K562 (cell line): Measurements from ENCODE around the gene ZNF322. TPM values are rescaled to one million over a fixed set of nuclear protein-coding genes. Genes with fewer than 3 reads are reported as not detected.

Source experiments
- CREM ChIP-seq: IDR thresholded peaks from 2 replicates; pipeline ENCODE4 v1.6.1; 2014; ENCODE audit warnings: antibody characterized with exemption, low read depth
- CXXC5 ChIP-seq: fragments of 250-450 bp; sonication (Bioruptor Pico); IDR thresholded peaks from 2 replicates; pipeline ENCODE4 v1.8.0; 2022; ENCODE audit warnings: inconsistent platforms, mild to moderate bottlenecking, moderate library complexity
- KDM1A ChIP-seq, 2 experiments: fragments of 450-650 bp; IDR thresholded peaks; 2 replicates each; pipeline ENCODE4 v1.6.1; 2016; ENCODE audit warnings: mild to moderate bottlenecking in 2 of 2
- KHSRP ChIP-seq: fragments of 450-650 bp; IDR thresholded peaks from 2 replicates; pipeline ENCODE4 v1.6.1; 2017
- NEUROD1 ChIP-seq: fragments of 150-350 bp; IDR thresholded peaks from 2 replicates; pipeline ENCODE4 v1.6.1; 2014; ENCODE audit warnings: borderline replicate concordance, low read length, low read depth; ENCODE audit not compliant: partially characterized antibody
- POLR2H ChIP-seq: IDR thresholded peaks from 2 replicates; pipeline ENCODE4 v1.6.1; 2016; ENCODE audit warnings: missing genetic modification characterization, low read depth, mild to moderate bottlenecking, control low read depth, missing compliant biosample characterization, moderate library complexity
- RBM25 ChIP-seq: fragments of 200-400 bp; formaldehyde crosslinking; IDR thresholded peaks from 2 replicates; pipeline ENCODE4 v1.6.1; 2018; ENCODE audit warnings: low read length, low read depth, moderate library complexity; ENCODE audit not compliant: severe bottlenecking
- RFX1 ChIP-seq: fragments of 450-650 bp; IDR thresholded peaks from 2 replicates; pipeline ENCODE4 v1.6.1; 2016; ENCODE audit warnings: mild to moderate bottlenecking, moderate library complexity
- SOX6 ChIP-seq: fragments of 450-650 bp; IDR thresholded peaks from 2 replicates; pipeline ENCODE4 v1.6.1; 2014; ENCODE audit warnings: mild to moderate bottlenecking
- TAF9B ChIP-seq: fragments of 450-650 bp; IDR thresholded peaks from 2 replicates; pipeline ENCODE4 v1.6.1; 2018; ENCODE audit warnings: mild to moderate bottlenecking; ENCODE audit not compliant: partially characterized antibody
- TEAD1 ChIP-seq, 2 experiments: fragments of 450-650 bp in 1 of 2; sonication (generic) in 1 of 2; formaldehyde crosslinking; IDR thresholded peaks; 2 replicates each; pipeline versions ENCODE4 v1.4.0 to v1.8.0; 2020 to 2022; ENCODE audit warnings: mild to moderate bottlenecking in 2 of 2, missing genetic modification reagents in 1 of 2
- TFAM ChIP-seq: fragments of 250-450 bp; sonication (Bioruptor Pico); conservative IDR thresholded peaks from 2 replicates; pipeline ENCODE4 v1.5.0; 2021; ENCODE audit warnings: mild to moderate bottlenecking, moderate library complexity
- ZBTB17 ChIP-seq: fragments of 450-650 bp; formaldehyde crosslinking; IDR thresholded peaks from 2 replicates; pipeline ENCODE4 v1.4.0; 2020; ENCODE audit warnings: mild to moderate bottlenecking
- polyA plus RNA-seq, 8 experiments: library from polyadenylated mRNA; depleted of rRNA in 4 of 8; stranded (reverse) in 5 of 8; unstranded in 3 of 8; fragments of >200 nt; fragmentation: Nextera tagmentation in 2 of 8; fragmentation: Illumina TruSeq in 1 of 8; extraction: Ambion mirVana in 2 of 8; extraction: Trizol in 1 of 8; gene quantifications; 2 replicates each; pipeline versions ENCODE4 v1.2.1 to v1.2.3, GENCODE V29; 2011 to 2014; ENCODE audit warnings: inconsistent platforms in 1 of 8, missing spikeins in 1 of 8
- total RNA-seq, 7 experiments: library from RNA; depleted of rRNA in 6 of 7; stranded (reverse); fragments of >200 nt in 6 of 7; fragmentation: Illumina TruSeq in 2 of 7; extraction: Trizol in 2 of 7; gene quantifications; 2 replicates each; pipeline versions ENCODE4 v1.2.1 to v1.2.3, GENCODE V29; 2011 to 2021; ENCODE audit warnings: low replicate concordance in 1 of 7
- TF ChIP-seq, protein P1 (sequence below): fragments of 450-650 bp; IDR thresholded peaks from 2 replicates; pipeline ENCODE4 v1.6.1; 2016; ENCODE audit warnings: mild to moderate bottlenecking
- TF ChIP-seq, protein P2 (sequence below), 2 experiments: fragments of 450-650 bp; IDR thresholded peaks; 2 replicates each; pipeline ENCODE4 v1.6.1; 2018; ENCODE audit warnings: mild to moderate bottlenecking in 2 of 2, low read depth in 1 of 2; ENCODE audit not compliant: partially characterized antibody in 2 of 2
- TF ChIP-seq, protein P3 (sequence below): fragments of 450-650 bp; formaldehyde crosslinking; conservative IDR thresholded peaks from 2 replicates; pipeline ENCODE4 v1.4.0; 2022; ENCODE audit warnings: mild to moderate bottlenecking, missing genetic modification characterization
- TF ChIP-seq, protein P4 (sequence below): fragments of 450-650 bp; formaldehyde crosslinking; IDR thresholded peaks from 2 replicates; pipeline ENCODE4 v1.4.0; 2020; ENCODE audit warnings: mild to moderate bottlenecking, moderate library complexity

Gene ZNF322
- total and polyA plus RNA-seq, 9 of the 15 experiments (the other 6 are each of a cell fraction or from before 2014, with no cell fraction given), result 4.7 to 31.2 (median 18.7) TPM

DNA sequence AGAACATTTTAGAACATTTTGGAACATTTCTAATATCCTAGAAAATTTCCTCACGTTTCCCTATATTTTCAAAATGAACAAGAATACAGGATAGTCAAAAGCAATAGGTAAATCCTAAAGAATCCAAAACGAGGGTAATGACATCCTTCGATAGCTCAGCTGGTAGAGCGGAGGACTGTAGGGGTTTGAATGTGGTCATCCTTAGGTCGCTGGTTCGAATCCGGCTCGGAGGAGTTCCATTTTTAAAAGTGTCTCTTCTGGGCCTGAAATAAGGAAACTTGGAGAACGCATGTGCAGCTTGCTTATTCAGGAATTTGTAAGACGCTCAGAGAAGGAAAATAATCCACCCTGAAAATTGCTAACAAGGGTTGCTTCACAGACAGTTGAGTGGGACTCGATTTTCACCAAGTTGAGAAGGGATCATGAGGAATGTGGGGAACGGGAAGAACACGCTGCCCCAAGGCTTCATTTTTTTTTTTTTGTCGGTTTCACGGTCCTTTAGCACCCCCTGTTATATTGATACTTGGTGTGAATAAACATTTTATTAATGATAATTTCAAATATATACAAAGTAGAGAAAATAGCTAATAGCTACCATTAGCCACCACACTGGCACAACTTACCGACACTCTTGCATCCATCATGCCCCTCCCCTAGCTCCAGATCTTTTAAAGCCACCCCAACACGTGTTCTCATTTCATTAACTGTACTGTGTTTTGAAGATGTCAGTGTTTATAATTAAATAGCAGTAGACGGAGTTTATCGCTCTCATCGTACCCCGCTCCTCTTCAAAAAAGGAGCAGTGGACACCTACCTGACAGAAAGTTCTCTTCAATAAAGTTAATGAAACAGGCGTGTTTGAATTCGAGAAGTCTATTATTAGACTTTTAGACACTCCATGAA is 64.6 kb downstream of the ZNF322 start (continued):
- TF ChIP-seq, protein P1, sequence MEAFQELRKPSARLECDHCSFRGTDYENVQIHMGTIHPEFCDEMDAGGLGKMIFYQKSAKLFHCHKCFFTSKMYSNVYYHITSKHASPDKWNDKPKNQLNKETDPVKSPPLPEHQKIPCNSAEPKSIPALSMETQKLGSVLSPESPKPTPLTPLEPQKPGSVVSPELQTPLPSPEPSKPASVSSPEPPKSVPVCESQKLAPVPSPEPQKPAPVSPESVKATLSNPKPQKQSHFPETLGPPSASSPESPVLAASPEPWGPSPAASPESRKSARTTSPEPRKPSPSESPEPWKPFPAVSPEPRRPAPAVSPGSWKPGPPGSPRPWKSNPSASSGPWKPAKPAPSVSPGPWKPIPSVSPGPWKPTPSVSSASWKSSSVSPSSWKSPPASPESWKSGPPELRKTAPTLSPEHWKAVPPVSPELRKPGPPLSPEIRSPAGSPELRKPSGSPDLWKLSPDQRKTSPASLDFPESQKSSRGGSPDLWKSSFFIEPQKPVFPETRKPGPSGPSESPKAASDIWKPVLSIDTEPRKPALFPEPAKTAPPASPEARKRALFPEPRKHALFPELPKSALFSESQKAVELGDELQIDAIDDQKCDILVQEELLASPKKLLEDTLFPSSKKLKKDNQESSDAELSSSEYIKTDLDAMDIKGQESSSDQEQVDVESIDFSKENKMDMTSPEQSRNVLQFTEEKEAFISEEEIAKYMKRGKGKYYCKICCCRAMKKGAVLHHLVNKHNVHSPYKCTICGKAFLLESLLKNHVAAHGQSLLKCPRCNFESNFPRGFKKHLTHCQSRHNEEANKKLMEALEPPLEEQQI, result peak; percentile 40; the same call in 1 of the 2 replicates
- 0 out of 2 replicates have a peak, but pooled peaks have one; percentile 6 for TF ChIP-seq RFX1
- 0 out of 4 replicates have a peak, but pooled peaks of 1 of the 2 experiments have one; percentile 37 for TF ChIP-seq TEAD1 (CRISPR knock-in tag; IDR thresholded peaks at IDR 0.05)
- peak; percentile 68; the same call in 1 of the 2 replicates for TF ChIP-seq CXXC5 (CRISPR knock-in tag)
- TF ChIP-seq, protein P2, sequence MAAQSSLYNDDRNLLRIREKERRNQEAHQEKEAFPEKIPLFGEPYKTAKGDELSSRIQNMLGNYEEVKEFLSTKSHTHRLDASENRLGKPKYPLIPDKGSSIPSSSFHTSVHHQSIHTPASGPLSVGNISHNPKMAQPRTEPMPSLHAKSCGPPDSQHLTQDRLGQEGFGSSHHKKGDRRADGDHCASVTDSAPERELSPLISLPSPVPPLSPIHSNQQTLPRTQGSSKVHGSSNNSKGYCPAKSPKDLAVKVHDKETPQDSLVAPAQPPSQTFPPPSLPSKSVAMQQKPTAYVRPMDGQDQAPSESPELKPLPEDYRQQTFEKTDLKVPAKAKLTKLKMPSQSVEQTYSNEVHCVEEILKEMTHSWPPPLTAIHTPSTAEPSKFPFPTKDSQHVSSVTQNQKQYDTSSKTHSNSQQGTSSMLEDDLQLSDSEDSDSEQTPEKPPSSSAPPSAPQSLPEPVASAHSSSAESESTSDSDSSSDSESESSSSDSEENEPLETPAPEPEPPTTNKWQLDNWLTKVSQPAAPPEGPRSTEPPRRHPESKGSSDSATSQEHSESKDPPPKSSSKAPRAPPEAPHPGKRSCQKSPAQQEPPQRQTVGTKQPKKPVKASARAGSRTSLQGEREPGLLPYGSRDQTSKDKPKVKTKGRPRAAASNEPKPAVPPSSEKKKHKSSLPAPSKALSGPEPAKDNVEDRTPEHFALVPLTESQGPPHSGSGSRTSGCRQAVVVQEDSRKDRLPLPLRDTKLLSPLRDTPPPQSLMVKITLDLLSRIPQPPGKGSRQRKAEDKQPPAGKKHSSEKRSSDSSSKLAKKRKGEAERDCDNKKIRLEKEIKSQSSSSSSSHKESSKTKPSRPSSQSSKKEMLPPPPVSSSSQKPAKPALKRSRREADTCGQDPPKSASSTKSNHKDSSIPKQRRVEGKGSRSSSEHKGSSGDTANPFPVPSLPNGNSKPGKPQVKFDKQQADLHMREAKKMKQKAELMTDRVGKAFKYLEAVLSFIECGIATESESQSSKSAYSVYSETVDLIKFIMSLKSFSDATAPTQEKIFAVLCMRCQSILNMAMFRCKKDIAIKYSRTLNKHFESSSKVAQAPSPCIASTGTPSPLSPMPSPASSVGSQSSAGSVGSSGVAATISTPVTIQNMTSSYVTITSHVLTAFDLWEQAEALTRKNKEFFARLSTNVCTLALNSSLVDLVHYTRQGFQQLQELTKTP (IDR thresholded peaks at IDR 0.05; ENCODE audit: low read depth in 1 of 2, partially characterized antibody in 2 of 2), result peak in 1 of 2 experiments; percentile 68
- no peak for TF ChIP-seq KHSRP
- no peak for TF ChIP-seq TFAM (CRISPR knock-in tag)
- TF ChIP-seq, protein P3, sequence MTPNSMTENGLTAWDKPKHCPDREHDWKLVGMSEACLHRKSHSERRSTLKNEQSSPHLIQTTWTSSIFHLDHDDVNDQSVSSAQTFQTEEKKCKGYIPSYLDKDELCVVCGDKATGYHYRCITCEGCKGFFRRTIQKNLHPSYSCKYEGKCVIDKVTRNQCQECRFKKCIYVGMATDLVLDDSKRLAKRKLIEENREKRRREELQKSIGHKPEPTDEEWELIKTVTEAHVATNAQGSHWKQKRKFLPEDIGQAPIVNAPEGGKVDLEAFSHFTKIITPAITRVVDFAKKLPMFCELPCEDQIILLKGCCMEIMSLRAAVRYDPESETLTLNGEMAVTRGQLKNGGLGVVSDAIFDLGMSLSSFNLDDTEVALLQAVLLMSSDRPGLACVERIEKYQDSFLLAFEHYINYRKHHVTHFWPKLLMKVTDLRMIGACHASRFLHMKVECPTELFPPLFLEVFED (CRISPR knock-in tag), result 0 out of 2 replicates have a peak, but pooled peaks have one; percentile 35
- TF ChIP-seq, protein P4, sequence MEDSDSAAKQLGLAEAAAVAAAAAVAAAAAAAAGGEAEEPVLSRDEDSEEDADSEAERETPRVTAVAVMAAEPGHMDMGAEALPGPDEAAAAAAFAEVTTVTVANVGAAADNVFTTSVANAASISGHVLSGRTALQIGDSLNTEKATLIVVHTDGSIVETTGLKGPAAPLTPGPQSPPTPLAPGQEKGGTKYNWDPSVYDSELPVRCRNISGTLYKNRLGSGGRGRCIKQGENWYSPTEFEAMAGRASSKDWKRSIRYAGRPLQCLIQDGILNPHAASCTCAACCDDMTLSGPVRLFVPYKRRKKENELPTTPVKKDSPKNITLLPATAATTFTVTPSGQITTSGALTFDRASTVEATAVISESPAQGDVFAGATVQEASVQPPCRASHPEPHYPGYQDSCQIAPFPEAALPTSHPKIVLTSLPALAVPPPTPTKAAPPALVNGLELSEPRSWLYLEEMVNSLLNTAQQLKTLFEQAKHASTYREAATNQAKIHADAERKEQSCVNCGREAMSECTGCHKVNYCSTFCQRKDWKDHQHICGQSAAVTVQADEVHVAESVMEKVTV (CRISPR knock-in tag), result 0 out of 2 replicates have a peak, but pooled peaks have one; percentile 14
- peak in 1 of 2 experiments; percentile 61; a peak in 1 of 4 replicates for TF ChIP-seq KDM1A (IDR thresholded peaks at IDR 0.05)
- 0 out of 2 replicates have a peak, but pooled peaks have one; percentile 50 for TF ChIP-seq ZBTB17 (CRISPR knock-in tag)
- TF ChIP-seq RBM25, result peak; percentile 15
- peak; percentile 18 for TF ChIP-seq TAF9B
- peak; percentile 99 for TF ChIP-seq POLR2H (tag)
- peak; percentile 25; the same call in 1 of the 2 replicates for TF ChIP-seq SOX6
- TF ChIP-seq NEUROD1, result peak; percentile 11
- TF ChIP-seq CREM, result peak; percentile 38
